ENCODE data around the gene KRTAP5-6.

KRTAP5-6 gene

DNA sequence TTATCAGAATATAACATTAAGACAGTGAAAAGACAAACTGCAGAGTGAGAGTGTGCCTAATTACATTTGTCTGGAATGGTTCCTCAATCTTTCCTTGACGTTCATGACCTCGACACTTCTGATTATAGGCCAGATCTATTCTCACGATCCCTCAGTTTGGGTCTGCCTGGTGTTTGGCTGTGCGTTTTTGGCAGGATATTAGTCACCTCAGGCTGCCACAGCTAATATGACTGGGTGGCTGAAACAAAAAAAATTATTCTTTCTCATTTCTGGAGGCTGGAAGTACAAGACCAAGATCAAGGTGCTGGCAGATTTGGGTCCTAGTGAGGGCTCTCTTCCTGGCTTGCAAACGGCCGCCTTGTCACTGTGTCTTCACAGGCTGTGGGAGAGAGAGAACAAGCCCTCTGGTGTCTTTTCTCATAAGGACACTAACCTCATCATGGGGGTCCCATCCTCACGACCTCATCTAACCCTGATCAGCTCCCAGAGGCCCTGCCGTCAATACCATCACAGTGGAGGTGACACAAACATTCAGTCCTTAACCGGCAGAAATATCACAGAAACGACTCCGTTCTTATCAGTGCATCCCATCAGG, 30.2 kb downstream of the KRTAP5-6 start:
- Histone ChIP-seq H2AFZ (ENCODE audit: low read length) (no peak overlapping the region), H4K20me1 (ENCODE audit: insufficient read depth, low read length, poor library complexity, severe bottlenecking) (no peaks in the 10 kb centered on the region), H3K9me3 (ENCODE audit: insufficient read depth, low read depth, low read length) (no peaks in the 10 kb centered on the region), H3K36me3 (ENCODE audit: insufficient read depth, low read length) (no peaks in the 10 kb centered on the region), H3K4me3 (ENCODE audit: low read length, poor library complexity, severe bottlenecking) (no peak overlapping the region), H3K9me2 (replicated peaks; ENCODE audit: low read depth, low read length) (no peaks in the 10 kb centered on the region), H3K4me1 (ENCODE audit: insufficient read depth, low read length, poor library complexity, severe bottlenecking) (peaks cover 41% of the 10 kb centered on the region), H3K9ac (ENCODE audit: low read depth, low read length, poor library complexity, severe bottlenecking) (no peak overlapping the region), H3K4me2 (ENCODE audit: low read depth, low read length, poor library complexity, severe bottlenecking) (no peak overlapping the region), H3K27me3 (ENCODE audit: insufficient read depth, low read length, poor library complexity, severe bottlenecking) (no peaks in the 10 kb centered on the region), H3F3A (ENCODE audit: low read depth) (no peaks in the 10 kb centered on the region), H3K79me2 (ENCODE audit: insufficient read depth, low read length) (no peaks in the 10 kb centered on the region)
- TF ChIP-seq EZH2phosphoT487 (IDR thresholded peaks at IDR 0.05; ENCODE audit: borderline replicate concordance), result no peak
- no peak for TF ChIP-seq CTCF (conservative IDR thresholded peaks at IDR 0.05; ENCODE audit: low read length)

DNA sequence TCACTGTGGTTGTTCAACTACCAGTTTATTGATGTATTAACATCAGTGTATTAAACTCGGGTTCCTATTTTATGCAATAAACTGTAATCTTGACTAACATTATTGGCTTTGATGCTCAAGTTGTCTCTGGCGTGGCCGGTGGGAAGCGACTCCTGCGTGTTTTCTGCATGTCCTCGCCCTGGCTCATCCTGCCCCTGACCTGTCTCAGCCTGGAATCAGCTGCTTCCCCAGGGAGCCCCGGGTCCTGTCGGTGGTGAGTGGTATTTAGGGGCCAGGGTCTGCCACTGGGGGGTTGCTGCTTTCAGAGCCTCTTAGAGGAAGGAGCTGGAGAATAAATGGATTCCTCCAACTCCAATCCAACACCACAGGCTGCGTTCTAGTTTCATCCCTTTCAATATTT, 30.9 kb downstream of the KRTAP5-6 start:
- H3K9me3 ChIP-seq (ENCODE audit: insufficient read depth, low read depth, low read length), result no peaks in the 10 kb centered on the region
- no peak overlapping the region for H2AFZ ChIP-seq (ENCODE audit: low read length)
- peaks cover 48% of the 10 kb centered on the region for H3K4me1 ChIP-seq (ENCODE audit: insufficient read depth, low read length, poor library complexity, severe bottlenecking)
- H3K27me3 ChIP-seq (ENCODE audit: insufficient read depth, low read length, poor library complexity, severe bottlenecking), result no peaks in the 10 kb centered on the region
- H3K36me3 ChIP-seq (ENCODE audit: insufficient read depth, low read length), result no peaks in the 10 kb centered on the region
- TF ChIP-seq EZH2phosphoT487 (IDR thresholded peaks at IDR 0.05; ENCODE audit: borderline replicate concordance), result no peak
- TF ChIP-seq CTCF (conservative IDR thresholded peaks at IDR 0.05; ENCODE audit: low read length), result no peak
- H3F3A ChIP-seq (ENCODE audit: low read depth), result no peaks in the 10 kb centered on the region
- no peaks in the 10 kb centered on the region for H3K79me2 ChIP-seq (ENCODE audit: insufficient read depth, low read length)
- H3K4me2 ChIP-seq (ENCODE audit: low read depth, low read length, poor library complexity, severe bottlenecking), result no peak overlapping the region
- no peaks in the 10 kb centered on the region for H4K20me1 ChIP-seq (ENCODE audit: insufficient read depth, low read length, poor library complexity, severe bottlenecking)
- H3K9me2 ChIP-seq (replicated peaks; ENCODE audit: low read depth, low read length), result no peaks in the 10 kb centered on the region
- H3K4me3 ChIP-seq (ENCODE audit: low read length, poor library complexity, severe bottlenecking), result no peak overlapping the region
- no peak overlapping the region for H3K9ac ChIP-seq (ENCODE audit: low read depth, low read length, poor library complexity, severe bottlenecking)

DNA sequence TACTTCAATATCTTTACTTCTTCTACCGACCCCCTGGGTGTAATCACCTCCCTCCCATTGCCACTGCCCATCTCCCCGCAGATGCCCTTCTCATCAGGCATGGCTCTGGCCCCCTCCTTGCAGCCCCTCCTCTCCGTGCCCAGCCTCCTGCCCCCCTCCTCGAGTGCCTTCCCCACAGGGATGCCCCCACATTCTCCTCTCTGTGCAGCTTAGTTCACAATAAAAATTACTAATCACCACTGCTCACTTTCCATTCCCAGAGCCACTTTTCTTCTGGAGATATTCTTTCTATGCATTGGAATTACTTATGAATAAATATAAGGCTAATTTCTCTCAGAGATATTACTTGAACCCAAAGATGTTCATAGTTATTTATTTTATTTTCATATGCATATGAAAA, 31.3 kb downstream of the KRTAP5-6 start:
- no peaks in the 10 kb centered on the region for H3K9me3 ChIP-seq (ENCODE audit: insufficient read depth, low read depth, low read length)
- no peaks in the 10 kb centered on the region for H3K9me2 ChIP-seq (replicated peaks; ENCODE audit: low read depth, low read length)
- H3K4me2 ChIP-seq (ENCODE audit: low read depth, low read length, poor library complexity, severe bottlenecking), result no peak overlapping the region
- no peaks in the 10 kb centered on the region for H3K36me3 ChIP-seq (ENCODE audit: insufficient read depth, low read length)
- no peak for TF ChIP-seq CTCF (conservative IDR thresholded peaks at IDR 0.05; ENCODE audit: low read length)
- no peak for TF ChIP-seq EZH2phosphoT487 (IDR thresholded peaks at IDR 0.05; ENCODE audit: borderline replicate concordance)
- no peak overlapping the region for H2AFZ ChIP-seq (ENCODE audit: low read length)
- H3K27me3 ChIP-seq (ENCODE audit: insufficient read depth, low read length, poor library complexity, severe bottlenecking), result no peaks in the 10 kb centered on the region
- H3K9ac ChIP-seq (ENCODE audit: low read depth, low read length, poor library complexity, severe bottlenecking), result no peak overlapping the region
- H3K4me1 ChIP-seq (ENCODE audit: insufficient read depth, low read length, poor library complexity, severe bottlenecking), result peaks cover 52% of the 10 kb centered on the region
- H4K20me1 ChIP-seq (ENCODE audit: insufficient read depth, low read length, poor library complexity, severe bottlenecking), result no peaks in the 10 kb centered on the region
- H3K4me3 ChIP-seq (ENCODE audit: low read length, poor library complexity, severe bottlenecking), result no peak overlapping the region
- no peaks in the 10 kb centered on the region for H3K79me2 ChIP-seq (ENCODE audit: insufficient read depth, low read length)
- no peaks in the 10 kb centered on the region for H3F3A ChIP-seq (ENCODE audit: low read depth)
